SH-SY5Y (cell line): ENCODE data around the gene RHOB.

Experiments
- GATA2 ChIP-seq: IDR thresholded peaks from 2 replicates; pipeline ENCODE4 v1.6.1; 2011; ENCODE audit warnings: mild to moderate bottlenecking, low read depth, low read length
- GATA3 ChIP-seq: IDR thresholded peaks from 2 replicates; pipeline ENCODE4 v1.6.1; 2011; ENCODE audit warnings: low read depth, mild to moderate bottlenecking, low read length, moderate library complexity

- TF ChIP-seq GATA3 (no peak), GATA2 (no peak)
Measured at GRCh38 chr2:20475567-20475952, 28.7 kb downstream of the RHOB start.
